AG09309 (cell line): ENCODE measurements around the gene PPARA.

ENCODE experiments used
- DNase-seq: peaks from one replicate; pipeline ENCODE4 v3.0.0-alpha.2; 2010; ENCODE audit warnings: low read depth
- H3K4me3 ChIP-seq: 2 replicates; pipeline ENCODE4 v1.5.1; 2011; ENCODE audit warnings: mild to moderate bottlenecking, low read depth, low read length, moderate library complexity; ENCODE audit not compliant: control insufficient read depth
- CTCF ChIP-seq: IDR thresholded peaks from 2 replicates; pipeline ENCODE4 v1.5.1; 2011; ENCODE audit warnings: mild to moderate bottlenecking, low read depth, low read length, inconsistent platforms; ENCODE audit not compliant: insufficient read depth, control insufficient read depth; ENCODE audit errors: missing control alignments

PPARA gene

DNA sequence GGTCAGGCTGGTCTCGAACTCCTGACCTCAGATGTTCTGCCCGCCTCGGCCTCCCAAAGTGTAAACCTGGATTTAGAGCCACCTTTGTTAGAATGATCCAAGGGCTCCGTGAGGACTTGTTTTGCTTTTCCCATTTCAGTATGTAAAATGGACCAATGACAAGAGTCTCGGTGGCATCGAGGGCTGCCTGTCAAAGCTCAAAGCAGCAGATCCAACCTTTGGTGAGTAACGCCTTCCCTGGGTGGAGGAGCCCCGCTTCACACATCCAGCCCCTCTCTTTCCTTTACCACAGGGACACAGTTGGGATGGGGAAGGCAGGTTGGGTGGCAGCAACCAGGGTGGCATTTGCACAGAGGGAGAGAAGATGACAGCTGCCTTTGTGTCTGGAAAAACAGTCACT, 121.9 kb downstream of the PPARA start:
- TF ChIP-seq CTCF, result no peak
- no peak for DNase-seq
- H3K4me3 ChIP-seq, result no peak overlapping the region

DNA sequence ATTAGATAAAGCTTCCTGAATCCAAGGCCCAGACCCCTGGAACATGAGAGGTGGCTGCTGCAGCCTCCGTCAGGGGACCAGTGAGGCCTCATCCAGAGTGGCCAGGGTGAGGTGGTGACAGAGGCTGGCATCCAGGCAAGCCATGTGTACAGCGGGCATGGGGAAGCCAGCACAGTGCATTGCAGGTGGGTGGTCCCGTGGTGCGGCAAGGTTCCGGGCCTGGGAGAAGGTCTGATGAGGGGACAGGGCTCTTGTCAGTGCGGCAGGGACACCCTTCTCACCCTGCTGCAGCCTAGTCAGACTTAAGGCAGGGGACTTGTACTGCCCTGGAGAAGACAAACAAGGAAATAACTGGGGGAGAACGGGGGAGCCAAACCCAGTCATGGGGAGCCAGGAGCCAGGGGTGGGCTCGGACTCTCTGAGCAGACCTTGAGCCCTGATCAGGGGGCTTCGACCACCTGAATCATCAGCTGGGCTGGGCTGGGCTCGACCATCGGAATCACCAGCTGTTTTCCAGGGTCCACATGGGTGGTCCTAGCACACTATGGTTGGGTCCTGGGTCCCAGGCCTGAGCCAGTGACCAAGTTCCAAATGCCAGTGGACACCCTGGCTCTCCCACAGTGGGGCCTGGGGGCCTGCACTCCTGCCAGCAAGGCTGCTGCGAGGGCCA, 122.6 kb downstream of the PPARA start:
- no peak overlapping the region for H3K4me3 ChIP-seq
- no peak for TF ChIP-seq CTCF
- no peak for DNase-seq

GRCh38 chr22:46273432-46274148, 123.3 kb downstream of the PPARA start:
- no peak overlapping the region for H3K4me3 ChIP-seq
- DNase-seq, result no peak
- TF ChIP-seq CTCF, result no peak

DNA sequence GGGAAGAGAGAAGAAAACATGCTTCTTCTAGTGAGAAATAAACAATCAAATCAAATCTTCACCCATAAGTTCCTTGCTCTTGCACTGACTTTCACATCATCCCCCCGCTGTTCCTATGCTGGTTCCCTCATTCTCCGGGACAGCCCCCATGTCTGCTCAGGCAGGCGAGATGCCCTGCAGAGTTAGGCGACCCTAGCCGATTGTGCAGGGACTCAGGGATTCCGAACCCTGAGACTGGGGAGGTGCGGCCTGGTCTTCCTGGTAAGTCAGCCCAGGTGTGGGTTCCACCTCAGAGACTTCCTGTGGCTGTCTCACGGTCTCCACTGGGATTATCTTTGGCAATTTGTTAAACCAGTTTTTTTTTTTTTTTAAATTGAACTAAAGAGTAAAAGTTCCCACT, 124.1 kb downstream of the PPARA start:
- no peak for DNase-seq
- H3K4me3 ChIP-seq, result no peak overlapping the region
- TF ChIP-seq CTCF, result no peak

GRCh38 chr22:46275455-46276122, 125.3 kb downstream of the PPARA start:
- no peak for TF ChIP-seq CTCF
- DNase-seq, result no peak
- H3K4me3 ChIP-seq, result no peak overlapping the region

- TF ChIP-seq CTCF, result no peak
- no peak for DNase-seq
Observed at GRCh38 chr22:46276563-46276962, 126.2 kb downstream of the PPARA start.

More at GRCh38 chr22:46276563-46276962, 126.2 kb downstream of the PPARA start:
- no peak overlapping the region for H3K4me3 ChIP-seq
